GM12878 (cell line): ENCODE data around the gene LRRC7. TPM values are rescaled to one million over a fixed set of nuclear protein-coding genes. Genes with fewer than 3 reads are reported as not detected.

ENCODE experiments used
- ATAC-seq: fragments of 200-7000 bp; cut with Tn5 transposase; 3 replicates; pipeline ENCODE4 v1.9.1; 2020; ENCODE audit warnings: mild to moderate bottlenecking, moderate library complexity
- BruUV-seq: library from RNA; stranded (reverse); fragments of 400-500 nt; replicated peaks from 2 replicates; lab custom pipeline; 2021; lab: Mats Ljungman, UMichigan
- CTCF ChIA-PET: fragments of 300-600 bp; sonication (Branson Sonifier 250); formaldehyde crosslinking; extraction: SDS; loops from one replicate; lab custom pipeline; 2021; ENCODE audit warnings: inconsistent platforms; lab: Yijun Ruan, JAX
- POLR2A ChIA-PET: fragments of 350-600 bp; formaldehyde crosslinking; extraction: SDS; loops from one replicate; lab custom pipeline; 2021; ENCODE audit warnings: inconsistent platforms; lab: Charles Lee
- RAD21 ChIA-PET: fragments of 300-600 bp; sonication (Branson Sonifier 250); formaldehyde crosslinking; loops from one replicate; lab custom pipeline; 2023; ENCODE audit warnings: antibody characterized with exemption; ENCODE audit not compliant: unreplicated experiment; lab: Charles Lee
- SMC1A ChIA-PET: fragments of 300-600 bp; sonication (Branson Sonifier 250); formaldehyde crosslinking; loops from one replicate; lab custom pipeline; 2023; ENCODE audit not compliant: unreplicated experiment, uncharacterized antibody; lab: Charles Lee
- DNase-seq: peaks from one replicate; pipeline ENCODE4 v3.0.0-alpha.2; 2011; ENCODE audit warnings: low read depth, low spot score
- FAIRE-seq: peaks from 3 replicates; lab custom pipeline; 2011; peaks lifted over from hg19 to GRCh38; lab: Jason Lieb, UNC
- H2AFZ ChIP-seq: 2 replicates; pipeline ENCODE4 v1.6.0; 2011; ENCODE audit warnings: low read depth, low read length, control low read depth; ENCODE audit not compliant: control insufficient read depth
- H3K27ac ChIP-seq: 2 replicates; pipeline ENCODE4 v1.5.1; 2011; ENCODE audit warnings: control low read depth; ENCODE audit not compliant: control insufficient read depth, insufficient read depth
- H3K27me3 ChIP-seq, 2 experiments: replicated peaks in 1 of 2; 2 replicates each; pipeline versions ENCODE4 v1.6.0 to v1.6.1; 2011; ENCODE audit warnings: low read length in 1 of 2; ENCODE audit not compliant: control insufficient read depth in 2 of 2, insufficient read depth in 2 of 2
- H3K36me3 ChIP-seq, 2 experiments: 2 replicates each; pipeline ENCODE4 v1.5.1; 2011; ENCODE audit warnings: low read length in 1 of 2; ENCODE audit not compliant: control insufficient read depth in 2 of 2, insufficient read depth in 2 of 2
- H3K4me1 ChIP-seq: 2 replicates; pipeline ENCODE4 v1.6.1; 2011; ENCODE audit warnings: mild to moderate bottlenecking, low read length, moderate library complexity, mixed read lengths; ENCODE audit not compliant: control insufficient read depth, insufficient read depth
- H3K4me2 ChIP-seq: 2 replicates; pipeline ENCODE4 v1.6.0; 2011; ENCODE audit warnings: control low read depth; ENCODE audit not compliant: control insufficient read depth, insufficient read depth
- H3K4me3 ChIP-seq: fragments of 200-600 bp; sonication (generic); 2 replicates; pipeline ENCODE4 v1.5.1; 2016
- H3K79me2 ChIP-seq: 2 replicates; pipeline ENCODE4 v1.6.0; 2011; ENCODE audit warnings: low read length; ENCODE audit not compliant: control insufficient read depth, insufficient read depth
- H3K9ac ChIP-seq: 2 replicates; pipeline ENCODE4 v1.8.0; 2011; ENCODE audit warnings: low read length, control low read depth, mixed read lengths; ENCODE audit not compliant: control insufficient read depth, insufficient read depth
- H3K9me3 ChIP-seq: replicated peaks from 3 replicates; pipeline ENCODE4 v1.5.1; 2011; ENCODE audit warnings: mild to moderate bottlenecking, low read length; ENCODE audit not compliant: control insufficient read depth, insufficient read depth
- H4K20me1 ChIP-seq: 2 replicates; pipeline ENCODE4 v1.6.0; 2011; ENCODE audit not compliant: control insufficient read depth, insufficient read depth
- MTA2 ChIP-seq: fragments of 450-650 bp; IDR thresholded peaks from 2 replicates; pipeline ENCODE4 v1.6.1; 2016; ENCODE audit warnings: low read depth, mild to moderate bottlenecking, moderate library complexity
- MTA3 ChIP-seq: IDR thresholded peaks from 2 replicates; pipeline ENCODE4 v1.6.1; 2012; ENCODE audit warnings: low read length, inconsistent platforms, borderline replicate concordance
- NR2C2 ChIP-seq: IDR thresholded peaks from 2 replicates; pipeline ENCODE4 v1.6.1; 2011; ENCODE audit warnings: borderline replicate concordance, low read depth; ENCODE audit not compliant: control insufficient read depth, insufficient read length
- RBBP5 ChIP-seq: fragments of 200-600 bp; sonication (generic); conservative IDR thresholded peaks from 2 replicates; pipeline ENCODE4 v1.6.1; 2016
- SMAD5 ChIP-seq: IDR thresholded peaks from 2 replicates; pipeline ENCODE4 v1.6.1; 2016; ENCODE audit warnings: antibody characterized with exemption, low read depth
- in situ Hi-C: fragments of 300-500 bp; cut with MboI; formaldehyde crosslinking; loops from 9 replicates; pipeline ENCODE4 v1.14.3; 2018; ENCODE audit warnings: mixed read lengths
- intact Hi-C: fragments of 100-400 bp; cut with micrococcal nuclease; formaldehyde crosslinking; loops from one replicate; pipeline ENCODE4 v1.14.2; 2022; ENCODE audit not compliant: unreplicated experiment
- polyA plus RNA-seq, 11 experiments: library from polyadenylated mRNA; depleted of rRNA in 4 of 11; unstranded in 6 of 11; stranded (reverse) in 5 of 11; fragments of >200 nt; fragmentation: Nextera tagmentation in 4 of 11; fragmentation: Illumina TruSeq in 1 of 11; extraction: Ambion mirVana in 4 of 11; extraction: Trizol in 1 of 11; gene quantifications; 1 replicate in 1 of 11; 2 replicates in 10 of 11; pipeline versions ENCODE4 v1.2.1 to v1.2.3, GENCODE V29; 2011 to 2016; ENCODE audit warnings: inconsistent platforms in 2 of 11, missing spikeins in 2 of 11, low read depth in 1 of 11
- total RNA-seq, 4 experiments: library from RNA; depleted of rRNA in 3 of 4; stranded (reverse); fragments of >200 nt in 3 of 4; fragmentation: Illumina TruSeq in 1 of 4; extraction: Trizol in 1 of 4; gene quantifications; 2 replicates each; pipeline versions ENCODE4 v1.2.1 to v1.2.3, GENCODE V29; 2013 to 2021

LRRC7 gene
- total and polyA plus RNA-seq, 10 of the 15 experiments (the other 5 are each of a cell fraction or from before 2014, with no cell fraction given): 0.05 to 1.4 (median 0.24) TPM; not detected in 5

GRCh38 chr1:69639159-69639558 is 71.4 kb downstream of the LRRC7 start:
- TF ChIP-seq MTA2 (peak; percentile 22; the same call in 1 of the 2 replicates), MTA3 (no peak)
- no peak for DNase-seq
- Histone ChIP-seq H4K20me1 (no peaks in the 10 kb centered on the region), H3K9ac (no peak overlapping the region), H3K4me3 (no peak overlapping the region), H3K36me3 (no peaks in the 10 kb centered on the region), H3K27me3 (no peaks in the 10 kb centered on the region), H3K79me2 (no peaks in the 10 kb centered on the region), H3K4me1 (no peaks in the 10 kb centered on the region), H3K9me3 (no peaks in the 10 kb centered on the region), H3K27ac (no peak overlapping the region), H3K4me2 (no peak overlapping the region), H2AFZ (no peak overlapping the region)
- SMC1A ChIA-PET: no interaction called here
- CTCF ChIA-PET: no interaction called here
- intact Hi-C loops: no loop called here
- no TSS peak for BruUV-seq
- POLR2A ChIA-PET: no interaction called here
- in situ Hi-C loops: no loop called here
- FAIRE-seq: no peak
- ATAC-seq: no peak
- RAD21 ChIA-PET: no interaction called here

- H3K27me3 ChIP-seq: no peaks in the 10 kb centered on the region
- in situ Hi-C loops (no loop called here), intact Hi-C loops (no loop called here)
- BruUV-seq: no TSS peak
- ChIA-PET RAD21 (no interaction called here), SMC1A (no interaction called here), POLR2A (no interaction called here), CTCF (no interaction called here)
- FAIRE-seq (no peak), ATAC-seq (no peak), DNase-seq (no peak)
- H3K79me2 ChIP-seq: no peaks in the 10 kb centered on the region
- no peak overlapping the region for H3K27ac ChIP-seq
- no peak overlapping the region for H2AFZ ChIP-seq
- no peak for TF ChIP-seq NR2C2
- TF ChIP-seq RBBP5: no peak
- no peak for TF ChIP-seq SMAD5
- H3K9ac ChIP-seq: no peak overlapping the region
- H3K4me3 ChIP-seq: no peak overlapping the region
- no peaks in the 10 kb centered on the region for H3K36me3 ChIP-seq
- no peaks in the 10 kb centered on the region for H3K9me3 ChIP-seq
- H4K20me1 ChIP-seq: no peaks in the 10 kb centered on the region
- H3K4me1 ChIP-seq: no peaks in the 10 kb centered on the region
- no peak overlapping the region for H3K4me2 ChIP-seq
These were observed 75.5 kb downstream of the LRRC7 start for GRCh38 chr1:69643266-69643665.
